GM19328 (cell line): Measurements from ENCODE around the gene MAB21L4.

Experiments
- ATAC-seq: cut with Tn5 transposase; IDR thresholded peaks from one replicate; pipeline ENCODE4 v1.9.1; 2021; ENCODE audit warnings: mild to moderate bottlenecking, moderate library complexity; ENCODE audit not compliant: unreplicated experiment

The MAB21L4 gene

GRCh38 chr2:240925568-240926515, 29.9 kb upstream of the MAB21L4 start:
- no peak for ATAC-seq

DNA sequence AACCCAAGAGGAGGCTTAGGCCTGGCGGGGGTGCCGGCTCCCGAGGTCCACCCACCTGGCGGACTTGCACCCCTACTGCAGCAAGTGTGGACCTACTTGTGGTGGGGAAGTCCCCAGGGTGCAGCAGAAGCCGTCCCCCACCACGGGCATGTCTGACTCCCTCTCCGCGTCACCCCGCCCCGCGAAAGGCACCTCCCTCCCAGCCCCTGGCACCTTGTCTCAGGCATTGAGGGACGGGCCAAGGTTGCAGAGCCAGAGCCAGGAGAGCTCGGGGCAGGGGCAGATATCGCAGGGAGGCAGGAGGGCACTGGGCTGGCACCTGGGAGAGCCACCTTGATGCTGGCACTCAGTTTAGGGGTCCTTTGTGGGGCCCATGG, 29.2 kb upstream of the MAB21L4 start:
- no peak for ATAC-seq

DNA sequence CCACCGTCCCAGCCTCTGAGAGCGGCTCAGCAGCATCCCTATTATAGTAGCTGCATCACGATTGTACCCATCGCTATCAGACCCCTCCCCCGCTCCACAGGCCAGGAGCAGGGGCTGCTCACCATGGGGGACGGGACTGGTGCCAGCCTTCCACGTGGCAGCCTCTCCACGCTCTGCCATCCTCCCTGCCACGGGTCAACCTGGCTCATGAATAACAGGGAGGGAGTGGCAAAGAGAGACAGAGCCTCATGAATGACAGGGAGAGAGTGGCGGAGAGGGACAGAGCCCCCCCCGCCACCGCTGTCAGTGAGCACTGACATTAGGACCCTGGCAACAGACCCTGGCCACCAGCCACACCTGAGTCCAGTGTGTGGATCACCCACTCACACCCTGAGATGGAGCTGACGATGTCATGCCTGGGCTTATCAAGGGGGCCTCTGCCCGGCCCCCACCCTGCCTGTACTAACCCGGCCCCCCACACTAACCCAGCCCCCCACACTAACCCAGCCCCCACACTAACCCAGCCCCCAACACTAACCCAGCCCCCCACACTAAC, 27.1 kb upstream of the MAB21L4 start:
- no peak for ATAC-seq

- no peak for ATAC-seq
Observed at GRCh38 chr2:240922245-240922981, 26.5 kb upstream of the MAB21L4 start.

DNA sequence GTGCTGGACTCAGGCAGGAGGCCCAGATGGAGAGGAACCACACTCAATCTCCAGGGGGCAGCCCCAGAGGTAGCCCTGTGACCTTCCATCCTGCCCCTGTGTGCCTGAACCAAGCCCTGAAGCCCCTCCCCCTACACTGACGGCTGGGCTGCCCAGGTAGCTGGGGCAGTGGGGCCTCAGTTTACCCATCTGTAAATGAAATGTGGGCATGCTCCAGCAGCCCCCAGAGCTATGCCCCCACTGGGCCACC, 26.0 kb upstream of the MAB21L4 start:
- ATAC-seq = no peak

GRCh38 chr2:240921311-240921994, 25.5 kb upstream of the MAB21L4 start:
- ATAC-seq = no peak

DNA sequence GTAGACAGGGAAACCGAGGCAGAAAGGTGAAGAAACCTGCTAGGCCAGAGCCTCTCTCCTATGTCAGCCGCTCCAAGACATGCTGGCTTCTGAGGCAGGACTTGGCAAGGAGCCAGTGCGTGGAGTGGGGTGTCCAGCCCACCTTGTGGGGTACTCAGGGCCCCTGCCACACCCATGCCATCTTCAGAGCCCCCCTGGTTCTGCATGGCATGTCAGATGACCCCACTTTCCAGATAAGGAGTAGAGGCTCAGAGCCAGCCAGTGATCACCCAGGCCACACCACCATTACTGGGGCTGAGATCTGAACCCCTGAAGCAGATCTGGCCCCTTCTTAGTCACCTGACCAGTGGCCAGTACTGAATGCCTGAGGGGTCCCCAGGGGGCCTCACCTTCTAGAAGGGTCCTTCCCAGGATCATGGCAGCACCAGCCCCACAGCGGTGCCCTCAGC, 24.9 kb upstream of the MAB21L4 start:
- no peak for ATAC-seq

DNA sequence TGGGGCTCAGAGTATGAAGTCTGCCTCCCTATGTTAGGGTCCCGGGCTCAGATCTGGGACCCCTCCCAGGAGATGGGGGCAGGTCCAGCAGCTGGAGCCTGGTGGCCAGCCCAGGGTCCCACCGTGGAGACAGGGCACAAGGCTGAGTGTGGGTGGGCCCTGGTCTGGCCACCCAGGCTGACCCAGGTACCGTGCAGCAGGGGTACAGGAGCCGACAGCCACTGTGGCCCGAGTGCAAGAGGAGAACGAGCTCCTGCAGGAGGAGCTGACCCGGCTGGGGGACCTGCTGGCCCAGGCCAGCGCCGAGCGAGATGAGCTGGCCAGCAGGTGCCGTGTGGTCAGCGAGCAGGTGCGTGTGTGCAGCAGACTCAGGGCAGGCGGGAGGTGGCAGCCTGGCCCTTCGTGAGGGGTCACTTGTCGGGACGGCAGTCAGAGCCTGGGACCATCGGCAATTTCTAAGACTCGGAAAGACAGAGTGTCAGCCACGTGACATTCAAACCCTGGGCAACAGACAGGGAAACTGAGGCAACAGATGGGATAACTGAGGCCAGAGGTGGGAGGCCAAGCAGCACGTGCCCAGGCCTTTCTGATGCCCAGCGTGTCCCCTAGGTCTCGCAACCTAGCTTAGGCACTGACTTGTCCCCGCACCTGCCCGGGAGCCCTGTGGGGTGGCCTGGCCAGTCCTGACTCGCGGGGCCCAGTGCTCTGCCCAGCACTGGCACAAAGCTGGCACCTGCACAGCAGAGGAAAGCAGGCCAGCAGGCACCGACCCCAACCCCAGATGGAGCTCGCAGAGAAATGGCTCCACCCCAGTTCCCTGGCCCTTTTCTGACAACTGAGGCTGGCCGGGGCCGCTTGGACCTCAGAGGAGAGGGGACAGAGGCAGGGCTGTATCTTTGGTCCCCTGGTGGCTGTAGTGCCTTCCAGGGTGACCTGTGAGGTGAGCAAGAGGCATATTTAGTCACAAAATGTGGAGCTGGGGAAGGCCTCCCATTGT, 24.1 kb upstream of the MAB21L4 start:
- no peak for ATAC-seq

- no peak for ATAC-seq
Observed at GRCh38 chr2:240919161-240919781, 23.3 kb upstream of the MAB21L4 start.

GRCh38 chr2:240918258-240919091, 22.5 kb upstream of the MAB21L4 start:
- ATAC-seq = no peak

- no peak for ATAC-seq
Observed at GRCh38 chr2:240917684-240918257, 21.8 kb upstream of the MAB21L4 start.

DNA sequence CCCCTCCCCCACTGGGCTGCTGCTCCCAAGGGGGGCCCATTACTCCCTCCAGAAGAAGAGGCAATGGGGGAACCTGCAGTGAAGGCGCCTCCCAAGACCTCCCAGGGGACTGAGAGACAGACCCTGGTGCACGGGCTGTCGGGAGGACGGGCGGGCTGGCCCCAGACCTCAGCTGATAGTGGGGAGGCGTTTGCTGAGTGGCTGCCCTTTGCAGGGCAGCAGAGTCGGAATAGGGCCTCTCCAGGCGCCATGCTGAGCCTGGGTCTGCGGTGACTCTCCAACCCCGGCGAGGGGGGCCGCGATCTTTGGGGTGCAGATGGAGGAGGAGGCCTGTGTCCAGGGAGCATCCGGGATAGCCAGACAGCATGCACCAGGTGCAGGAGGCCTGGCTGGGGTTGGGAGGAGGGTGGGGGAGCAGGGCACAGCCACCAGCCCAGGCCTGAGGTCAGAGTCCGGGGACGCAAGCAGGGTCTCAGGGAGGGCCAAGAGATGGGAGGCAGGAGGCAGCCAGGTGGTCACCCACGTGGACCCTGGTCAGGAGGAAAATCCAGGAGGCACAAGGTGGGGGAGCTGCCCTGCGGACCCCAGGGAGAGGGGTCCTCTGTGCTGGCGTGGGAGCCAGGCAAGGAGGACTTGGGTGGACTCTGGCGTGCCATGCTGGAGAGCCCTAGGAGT, 21.2 kb upstream of the MAB21L4 start:
- ATAC-seq = no peak

- ATAC-seq = no peak
Observed at GRCh38 chr2:240916571-240917008, 20.6 kb upstream of the MAB21L4 start.

DNA sequence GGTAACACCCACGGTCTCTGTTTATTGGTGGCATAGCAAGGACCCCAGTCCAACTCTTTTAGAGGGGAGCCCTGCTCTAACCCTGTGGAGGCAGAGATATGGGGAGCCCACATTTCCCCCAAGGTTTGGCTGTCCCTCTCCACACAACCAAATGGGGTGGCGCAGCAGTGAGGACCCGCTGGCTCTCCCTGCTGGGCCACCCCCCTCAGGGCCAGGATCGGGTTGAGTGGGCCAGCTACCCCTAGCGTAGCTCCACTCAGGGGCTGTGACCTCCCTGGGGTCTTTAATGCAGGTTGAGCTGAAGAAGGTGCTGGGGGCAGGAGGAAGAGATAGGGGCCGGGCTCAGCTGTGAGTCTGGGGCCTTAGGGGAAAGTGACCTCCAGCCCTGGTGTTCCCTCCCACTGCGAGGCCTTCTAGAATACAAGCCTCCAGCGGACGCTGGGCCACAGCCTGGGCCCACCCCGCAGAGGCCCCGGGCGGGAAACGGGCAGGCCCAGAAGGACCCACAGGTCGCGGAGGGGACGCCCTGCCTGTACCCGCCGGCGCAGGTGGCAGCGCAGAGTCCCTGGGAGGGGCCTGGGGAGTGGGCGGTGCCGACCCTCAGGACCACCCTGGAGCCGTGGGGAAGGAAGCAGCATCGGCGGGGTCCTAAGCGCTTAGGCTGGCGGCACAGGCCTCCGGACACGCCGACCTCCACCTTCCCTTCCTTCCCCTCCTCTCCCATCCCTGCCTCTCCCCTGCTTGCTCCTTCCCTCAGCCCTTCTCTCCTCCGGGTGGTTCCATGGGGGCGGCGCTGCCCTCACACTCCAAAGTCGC, 19.8 kb upstream of the MAB21L4 start:
- ATAC-seq = no peak

GRCh38 chr2:240914645-240915525, 18.9 kb upstream of the MAB21L4 start:
- ATAC-seq = no peak
